Activated B cell treated with CpG ODN at 0.5 μM for 24 hours (primary cell): ENCODE data around the gene TMEM213. TPM values are rescaled to one million over a fixed set of nuclear protein-coding genes. Genes with fewer than 3 reads are reported as not detected.

Experiments used
- ATAC-seq: fragments of 200-7000 bp; cut with Tn5 transposase; one replicate; pipeline ENCODE4 v1.10.0; 2021; ENCODE audit warnings: low read depth, mild to moderate bottlenecking, moderate library complexity
- CTCF ChIA-PET: fragments of 350-600 bp; sonication (Branson Sonifier 250); formaldehyde crosslinking; loops from one replicate; lab custom pipeline; 2021; ENCODE audit warnings: antibody characterized with exemption; lab: Charles Lee
- POLR2A ChIA-PET: fragments of 350-600 bp; sonication (Branson Sonifier 250); formaldehyde crosslinking; loops from one replicate; lab custom pipeline; 2021; ENCODE audit warnings: antibody characterized with exemption; lab: Charles Lee
- DNase-seq: peaks from one replicate; pipeline ENCODE4 v3.0.0; 2022
- H3K27ac Mint-ChIP-seq: one replicate; pipeline ENCODE4 v1.8.0; 2020; ENCODE audit warnings: mixed read lengths
- H3K27me3 Mint-ChIP-seq: one replicate; pipeline ENCODE4 v1.8.0; 2021; ENCODE audit warnings: mixed read lengths
- H3K36me3 Mint-ChIP-seq: one replicate; pipeline ENCODE4 v1.8.0; 2021; ENCODE audit warnings: low read depth, mixed read lengths
- H3K4me1 Mint-ChIP-seq: one replicate; pipeline ENCODE4 v1.8.0; 2021; ENCODE audit warnings: mixed read lengths
- H3K4me3 Mint-ChIP-seq: one replicate; pipeline ENCODE4 v1.8.0; 2020; ENCODE audit warnings: mild to moderate bottlenecking, mixed read lengths
- H3K9me3 Mint-ChIP-seq: one replicate; pipeline ENCODE4 v1.8.0; 2020; ENCODE audit warnings: mixed read lengths
- intact Hi-C: fragments of 100-400 bp; cut with micrococcal nuclease; formaldehyde crosslinking; loops from one replicate; pipeline ENCODE4 v1.15.1; 2024
- total RNA-seq: library from RNA; stranded (reverse); gene quantifications from 2 replicates; pipeline ENCODE4 v1.2.3, GENCODE V29; 2022
- TF ChIP-seq, protein P1 (sequence below): fragments of 200-600 bp; IDR thresholded peaks from one replicate; pipeline ENCODE4 v1.8.0; 2022; ENCODE audit warnings: antibody characterized with exemption, mild to moderate bottlenecking

Gene TMEM213
- total RNA-seq, 1 donor from 2014 or later, result not detected

DNA sequence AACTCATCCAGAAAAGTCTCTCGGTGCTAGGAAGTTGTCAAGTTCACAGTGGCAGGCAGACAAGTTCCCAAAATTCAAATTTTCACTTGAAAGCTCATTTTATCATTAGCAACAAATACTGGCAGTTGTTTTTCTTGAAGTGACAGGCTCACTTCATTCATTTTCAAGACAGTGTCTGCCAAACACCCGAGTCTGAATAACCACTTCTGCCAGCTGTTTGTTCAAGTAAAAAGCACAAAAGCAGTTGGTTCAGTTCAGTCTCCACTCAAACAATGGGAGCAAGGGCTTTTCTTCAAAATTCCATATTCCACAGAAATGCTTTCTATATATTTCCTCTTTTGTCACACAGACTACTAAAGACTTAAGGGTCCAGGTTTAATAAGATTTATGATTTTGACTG lies 47.9 kb downstream of the TMEM213 start:
- H3K4me1 Mint-ChIP-seq, result no peaks in the 10 kb centered on the region
- ChIA-PET CTCF (no interaction called here), POLR2A (no interaction called here)
- H3K9me3 Mint-ChIP-seq, result peaks cover 3% of the 10 kb centered on the region
- intact Hi-C loops, result no loop called here
- H3K4me3 Mint-ChIP-seq, result no peak overlapping the region
- no peak for ATAC-seq
- no peaks in the 10 kb centered on the region for H3K27me3 Mint-ChIP-seq
- TF ChIP-seq, protein P1, sequence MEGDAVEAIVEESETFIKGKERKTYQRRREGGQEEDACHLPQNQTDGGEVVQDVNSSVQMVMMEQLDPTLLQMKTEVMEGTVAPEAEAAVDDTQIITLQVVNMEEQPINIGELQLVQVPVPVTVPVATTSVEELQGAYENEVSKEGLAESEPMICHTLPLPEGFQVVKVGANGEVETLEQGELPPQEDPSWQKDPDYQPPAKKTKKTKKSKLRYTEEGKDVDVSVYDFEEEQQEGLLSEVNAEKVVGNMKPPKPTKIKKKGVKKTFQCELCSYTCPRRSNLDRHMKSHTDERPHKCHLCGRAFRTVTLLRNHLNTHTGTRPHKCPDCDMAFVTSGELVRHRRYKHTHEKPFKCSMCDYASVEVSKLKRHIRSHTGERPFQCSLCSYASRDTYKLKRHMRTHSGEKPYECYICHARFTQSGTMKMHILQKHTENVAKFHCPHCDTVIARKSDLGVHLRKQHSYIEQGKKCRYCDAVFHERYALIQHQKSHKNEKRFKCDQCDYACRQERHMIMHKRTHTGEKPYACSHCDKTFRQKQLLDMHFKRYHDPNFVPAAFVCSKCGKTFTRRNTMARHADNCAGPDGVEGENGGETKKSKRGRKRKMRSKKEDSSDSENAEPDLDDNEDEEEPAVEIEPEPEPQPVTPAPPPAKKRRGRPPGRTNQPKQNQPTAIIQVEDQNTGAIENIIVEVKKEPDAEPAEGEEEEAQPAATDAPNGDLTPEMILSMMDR, result no peak
- no peaks in the 10 kb centered on the region for H3K36me3 Mint-ChIP-seq
- DNase-seq, result no peak
- H3K27ac Mint-ChIP-seq, result no peak overlapping the region

DNA sequence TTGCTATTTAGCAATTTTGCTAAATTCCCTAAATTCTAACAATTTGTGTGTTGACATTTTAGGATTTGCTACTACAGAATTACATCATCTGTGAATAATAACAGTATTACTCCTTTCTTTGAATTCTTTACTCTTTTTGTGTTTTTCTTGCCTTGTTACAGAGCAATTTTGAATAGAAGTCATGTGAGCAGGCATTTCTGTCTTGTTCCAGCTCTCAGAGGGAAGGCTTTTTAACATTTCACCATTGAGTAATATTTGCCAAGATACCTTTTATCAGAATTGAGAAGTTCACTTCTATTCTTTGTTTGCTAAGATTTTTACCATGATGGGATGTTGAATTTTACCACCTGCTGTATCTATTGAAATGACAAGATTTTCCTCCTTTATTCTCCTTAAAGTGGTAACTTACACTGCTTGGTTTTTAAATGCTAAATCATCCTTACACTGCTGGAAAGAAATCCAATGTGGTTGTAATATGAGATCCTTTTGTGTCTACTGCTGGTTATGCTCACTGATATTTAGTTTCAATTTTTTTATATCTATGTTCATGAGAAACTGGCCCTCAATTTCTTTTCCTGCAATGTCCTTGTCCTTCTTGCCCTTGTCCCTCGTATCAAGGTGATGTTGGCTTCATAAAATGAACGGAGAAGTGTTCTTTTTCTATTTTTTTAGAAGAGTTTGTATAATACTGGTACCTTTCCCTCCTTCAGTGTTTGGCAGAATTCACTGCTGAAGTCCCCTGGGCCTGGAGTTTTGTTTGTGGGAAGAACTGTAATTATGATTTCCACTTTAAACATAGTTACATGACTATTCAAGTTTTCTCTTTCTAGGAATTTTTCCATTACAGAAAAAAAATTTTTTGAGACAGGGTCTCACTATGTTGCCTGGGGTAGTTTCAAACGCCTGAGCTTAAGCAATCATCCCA lies 50.5 kb downstream of the TMEM213 start:
- H3K36me3 Mint-ChIP-seq, result no peaks in the 10 kb centered on the region
- TF ChIP-seq, protein P1, result no peak
- H3K4me1 Mint-ChIP-seq, result no peaks in the 10 kb centered on the region
- no peaks in the 10 kb centered on the region for H3K27me3 Mint-ChIP-seq
- CTCF ChIA-PET, result no interaction called here
- H3K27ac Mint-ChIP-seq, result no peak overlapping the region
- POLR2A ChIA-PET, result no interaction called here
- no peak overlapping the region for H3K4me3 Mint-ChIP-seq
- H3K9me3 Mint-ChIP-seq, result peaks cover 3% of the 10 kb centered on the region
- no peak for ATAC-seq
- no peak for DNase-seq
- intact Hi-C loops, result no loop called here

DNA sequence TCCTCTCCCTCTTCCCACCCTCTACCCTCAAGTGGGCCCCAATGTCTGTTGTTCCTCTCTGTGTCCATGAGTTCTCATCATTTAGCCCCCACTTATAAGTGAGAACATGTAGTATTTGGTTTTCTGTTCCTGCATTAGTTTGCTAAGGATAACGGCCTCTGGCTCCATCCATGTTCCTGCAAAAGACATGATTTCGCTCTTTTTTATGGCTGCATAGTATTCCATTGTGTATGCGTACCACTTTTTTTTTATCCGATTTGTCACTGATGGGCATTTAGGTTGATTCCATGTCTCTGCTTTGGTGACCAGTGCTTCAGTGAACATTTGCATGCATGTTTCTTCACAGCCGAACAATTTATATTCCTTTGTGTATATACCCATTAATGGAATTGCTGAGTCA lies 51.9 kb downstream of the TMEM213 start:
- Mint-ChIP-seq H3K4me3 (no peak overlapping the region), H3K27ac (no peak overlapping the region), H3K4me1 (no peaks in the 10 kb centered on the region), H3K9me3 (peaks cover 3% of the 10 kb centered on the region), H3K27me3 (no peaks in the 10 kb centered on the region), H3K36me3 (no peaks in the 10 kb centered on the region)
- POLR2A ChIA-PET, result no interaction called here
- DNase-seq (no peak), ATAC-seq (no peak)
- intact Hi-C loops, result no loop called here
- CTCF ChIA-PET, result no interaction called here
- TF ChIP-seq, protein P1, result no peak

DNA sequence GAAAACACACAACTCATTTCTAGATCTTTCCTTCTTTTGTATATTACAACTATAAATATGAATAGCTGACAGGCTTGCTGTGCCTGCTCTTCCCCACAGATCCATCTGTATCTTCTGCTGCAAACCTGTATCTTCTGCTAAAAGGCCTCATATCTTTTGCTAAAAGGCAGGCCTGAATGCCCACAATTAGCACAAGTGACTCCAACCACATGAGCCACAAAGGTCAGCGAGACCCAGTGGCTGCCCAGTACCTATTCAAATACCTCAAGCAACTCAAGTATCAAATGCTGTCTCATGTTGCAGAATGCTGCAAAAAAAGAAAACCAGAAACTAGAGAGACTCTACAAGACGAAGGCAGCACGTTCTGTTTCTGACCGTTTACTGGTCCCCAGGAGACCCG lies 54.7 kb downstream of the TMEM213 start:
- intact Hi-C loops, result no loop called here
- H3K9me3 Mint-ChIP-seq, result peaks cover 10% of the 10 kb centered on the region
- H3K27me3 Mint-ChIP-seq, result no peaks in the 10 kb centered on the region
- ChIA-PET CTCF (no interaction called here), POLR2A (no interaction called here)
- H3K4me1 Mint-ChIP-seq, result no peaks in the 10 kb centered on the region
- ATAC-seq (no peak), DNase-seq (no peak)
- H3K36me3 Mint-ChIP-seq, result no peaks in the 10 kb centered on the region
- H3K27ac Mint-ChIP-seq, result no peak overlapping the region
- TF ChIP-seq, protein P1, result no peak
- H3K4me3 Mint-ChIP-seq, result no peak overlapping the region

DNA sequence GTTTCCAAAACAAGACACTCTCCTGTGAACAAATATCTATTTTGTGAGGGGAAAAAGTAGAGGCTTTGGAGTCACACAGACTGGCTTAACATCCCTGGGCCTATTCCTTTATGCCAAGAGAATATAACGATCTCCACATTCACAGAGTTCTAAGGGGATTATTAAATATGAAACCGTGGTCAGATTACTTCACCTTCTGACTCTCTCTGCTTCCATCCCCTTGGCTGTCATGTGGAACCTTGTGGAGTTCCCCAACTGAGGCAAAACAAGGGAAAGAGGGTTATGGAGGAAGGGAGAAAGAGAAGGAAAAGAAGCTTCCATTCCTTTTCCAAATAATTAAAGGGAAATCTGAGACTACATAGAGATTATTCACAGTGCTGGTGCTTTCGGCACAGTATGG lies 55.7 kb downstream of the TMEM213 start:
- no peak overlapping the region for H3K4me3 Mint-ChIP-seq
- no peak overlapping the region for H3K27ac Mint-ChIP-seq
- no peak for DNase-seq
- POLR2A ChIA-PET, result no interaction called here
- TF ChIP-seq, protein P1, result no peak
- peaks cover 2% of the 10 kb centered on the region for H3K36me3 Mint-ChIP-seq
- peaks cover 2% of the 10 kb centered on the region for H3K27me3 Mint-ChIP-seq
- no peak for ATAC-seq
- no peaks in the 10 kb centered on the region for H3K4me1 Mint-ChIP-seq
- intact Hi-C loops, result no loop called here
- peaks cover 18% of the 10 kb centered on the region for H3K9me3 Mint-ChIP-seq
- CTCF ChIA-PET, result no interaction called here
